Measurements from ENCODE around the gene ZNF32.

DNA sequence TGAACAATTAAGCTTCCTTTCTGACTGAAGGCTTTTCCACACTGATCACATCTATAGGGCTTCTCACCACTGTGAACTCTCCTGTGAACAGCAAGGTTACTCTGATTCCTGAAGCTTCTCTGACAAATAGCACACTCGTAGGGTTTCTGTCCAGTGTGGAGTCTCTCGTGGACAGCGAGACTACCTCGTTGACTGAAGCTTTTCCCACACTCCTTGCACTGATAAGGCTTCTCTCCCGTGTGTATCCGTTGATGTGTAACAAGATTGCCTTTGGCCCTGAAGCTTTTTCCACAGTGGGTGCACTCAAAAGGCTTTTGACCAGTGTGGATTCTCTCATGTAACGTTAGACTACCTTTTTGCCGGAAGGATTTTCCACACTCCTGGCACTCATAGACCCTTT lies 4.4 kb downstream of the ZNF32 start:
- TF ChIP-seq, protein P1, sequence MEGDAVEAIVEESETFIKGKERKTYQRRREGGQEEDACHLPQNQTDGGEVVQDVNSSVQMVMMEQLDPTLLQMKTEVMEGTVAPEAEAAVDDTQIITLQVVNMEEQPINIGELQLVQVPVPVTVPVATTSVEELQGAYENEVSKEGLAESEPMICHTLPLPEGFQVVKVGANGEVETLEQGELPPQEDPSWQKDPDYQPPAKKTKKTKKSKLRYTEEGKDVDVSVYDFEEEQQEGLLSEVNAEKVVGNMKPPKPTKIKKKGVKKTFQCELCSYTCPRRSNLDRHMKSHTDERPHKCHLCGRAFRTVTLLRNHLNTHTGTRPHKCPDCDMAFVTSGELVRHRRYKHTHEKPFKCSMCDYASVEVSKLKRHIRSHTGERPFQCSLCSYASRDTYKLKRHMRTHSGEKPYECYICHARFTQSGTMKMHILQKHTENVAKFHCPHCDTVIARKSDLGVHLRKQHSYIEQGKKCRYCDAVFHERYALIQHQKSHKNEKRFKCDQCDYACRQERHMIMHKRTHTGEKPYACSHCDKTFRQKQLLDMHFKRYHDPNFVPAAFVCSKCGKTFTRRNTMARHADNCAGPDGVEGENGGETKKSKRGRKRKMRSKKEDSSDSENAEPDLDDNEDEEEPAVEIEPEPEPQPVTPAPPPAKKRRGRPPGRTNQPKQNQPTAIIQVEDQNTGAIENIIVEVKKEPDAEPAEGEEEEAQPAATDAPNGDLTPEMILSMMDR (IDR thresholded peaks at IDR 0.05 in 8 of 11, conservative IDR thresholded peaks at IDR 0.05 in 3 of 11) = no peak
- TF ChIP-seq POLR2AphosphoS5 (IDR thresholded peaks at IDR 0.05) = no peak

Measured in spleen (tissue), 7 donors.